Liver (tissue), 9 donors: ENCODE results near the gene PAGE2. TPM values are rescaled to one million over a fixed set of nuclear protein-coding genes. Genes with fewer than 3 reads are reported as not detected.

Experiments
- DNase-seq: peaks from one replicate; pipeline ENCODE4 v3.0.0-alpha.2; 2017; ENCODE audit warnings: low spot score
- H3K27ac ChIP-seq, 2 donors: one replicate each; pipeline ENCODE4 v1.7.0; 2013; ENCODE audit warnings: inconsistent platforms in 2 of 2, low read length in 2 of 2, control low read depth in 1 of 2, low read depth in 1 of 2, mild to moderate bottlenecking in 1 of 2
- H3K27me3 ChIP-seq, 4 donors: one replicate each; pipeline versions ENCODE4 v1.6.1 to v1.7.0; 2013; ENCODE audit warnings: low read length in 3 of 4, inconsistent platforms in 1 of 4, mild to moderate bottlenecking in 1 of 4, moderate library complexity in 1 of 4; ENCODE audit not compliant: control insufficient read depth in 4 of 4, insufficient read depth in 4 of 4
- H3K36me3 ChIP-seq, 4 donors: one replicate each; pipeline versions ENCODE4 v1.6.1 to v1.7.0; 2013; ENCODE audit warnings: low read length in 3 of 4, mild to moderate bottlenecking in 3 of 4, low read depth in 1 of 4, moderate library complexity in 1 of 4; ENCODE audit not compliant: control insufficient read depth in 4 of 4, insufficient read depth in 3 of 4
- H3K4me1 ChIP-seq, 4 donors: one replicate each; pipeline versions ENCODE4 v1.6.1 to v1.7.0; 2013; ENCODE audit warnings: low read length in 3 of 4, mild to moderate bottlenecking in 3 of 4, moderate library complexity in 1 of 4; ENCODE audit not compliant: control insufficient read depth in 4 of 4, insufficient read depth in 4 of 4
- H3K4me3 ChIP-seq, 3 donors: one replicate each; pipeline versions ENCODE4 v1.6.1 to v1.7.0; 2013; ENCODE audit warnings: low read length in 3 of 3, control low read depth in 1 of 3, low read depth in 1 of 3, mild to moderate bottlenecking in 1 of 3
- H3K9ac ChIP-seq, 2 donors: one replicate each; pipeline ENCODE4 v1.7.0; 2013; ENCODE audit warnings: low read length in 2 of 2, mild to moderate bottlenecking in 2 of 2, moderate library complexity in 2 of 2, control low read depth in 1 of 2, low read depth in 1 of 2
- H3K9me3 ChIP-seq, 4 donors: one replicate each; pipeline versions ENCODE4 v1.6.1 to v1.7.0; 2013; ENCODE audit warnings: low read length in 3 of 4; ENCODE audit not compliant: control insufficient read depth in 4 of 4
- EGR1 ChIP-seq, 2 donors: IDR thresholded peaks; 2 replicates each; pipeline ENCODE4 v1.6.1; 2016 to 2018; ENCODE audit warnings: antibody characterized with exemption in 2 of 2, low read depth in 2 of 2
- FOXA2 ChIP-seq: IDR thresholded peaks from 2 replicates; pipeline ENCODE4 v1.6.1; 2016; ENCODE audit warnings: antibody characterized with exemption
- GABPA ChIP-seq, 2 donors: IDR thresholded peaks in 1 of 2; conservative IDR thresholded peaks in 1 of 2; 2 replicates each; pipeline ENCODE4 v1.6.1; 2016; ENCODE audit warnings: antibody characterized with exemption in 2 of 2, mild to moderate bottlenecking in 1 of 2, moderate library complexity in 1 of 2
- HNF4A ChIP-seq, 2 donors: conservative IDR thresholded peaks; 2 replicates each; pipeline ENCODE4 v1.6.1; 2016; ENCODE audit warnings: antibody characterized with exemption in 2 of 2, mild to moderate bottlenecking in 2 of 2
- HNF4G ChIP-seq: IDR thresholded peaks from 2 replicates; pipeline ENCODE4 v1.6.1; 2016; ENCODE audit warnings: antibody characterized with exemption
- JUND ChIP-seq, 2 donors: IDR thresholded peaks; 2 replicates each; pipeline ENCODE4 v1.6.1; 2016; ENCODE audit warnings: antibody characterized with exemption in 2 of 2
- NR2F2 ChIP-seq: IDR thresholded peaks from 2 replicates; pipeline ENCODE4 v1.6.1; 2016; ENCODE audit warnings: antibody characterized with exemption
- RAD21 ChIP-seq, 2 donors: IDR thresholded peaks; 2 replicates each; pipeline ENCODE4 v1.6.1; 2016; ENCODE audit warnings: antibody characterized with exemption in 2 of 2, mild to moderate bottlenecking in 2 of 2
- REST ChIP-seq: IDR thresholded peaks from 2 replicates; pipeline ENCODE4 v1.6.1; 2016; ENCODE audit warnings: antibody characterized with exemption, mild to moderate bottlenecking
- RXRA ChIP-seq, 2 donors: IDR thresholded peaks; 2 replicates each; pipeline ENCODE4 v1.6.1; 2017 to 2018; ENCODE audit warnings: antibody characterized with exemption in 2 of 2, mild to moderate bottlenecking in 1 of 2
- SP1 ChIP-seq: IDR thresholded peaks from 2 replicates; pipeline ENCODE4 v1.6.1; 2018; ENCODE audit warnings: antibody characterized with exemption, mild to moderate bottlenecking
- TAF1 ChIP-seq: conservative IDR thresholded peaks from 2 replicates; pipeline ENCODE4 v1.6.1; 2016; ENCODE audit warnings: antibody characterized with exemption, mild to moderate bottlenecking
- YY1 ChIP-seq: IDR thresholded peaks from 2 replicates; pipeline ENCODE4 v1.6.1; 2016; ENCODE audit warnings: antibody characterized with exemption, mild to moderate bottlenecking
- ZBTB33 ChIP-seq: IDR thresholded peaks from 2 replicates; pipeline ENCODE4 v1.6.1; 2016; ENCODE audit warnings: antibody characterized with exemption
- WGBS: extraction: QIAGEN DNeasy Blood & Tissue Kit; methylation state at CpG from one replicate; pipeline ENCODE4 v1.1.7; 2013; 5-methylcytosine and 5-hydroxymethylcytosine counted together
- polyA plus RNA-seq, 2 donors: library from polyadenylated mRNA; stranded (reverse) in 1 of 2; unstranded in 1 of 2; fragments of 200-250 nt in 1 of 2; fragments of >200 nt in 1 of 2; fragmentation: Nextera tagmentation in 1 of 2; extraction: Ambion mirVana in 1 of 2; gene quantifications; one replicate each; pipeline versions ENCODE4 v1.2.1 to v1.2.3, GENCODE V29; 2013 to 2015
- total RNA-seq, 2 donors: library from RNA; depleted of rRNA; stranded (reverse); fragments of >200 nt; gene quantifications; one replicate each; pipeline ENCODE4 v1.2.3, GENCODE V29; 2014
- TF ChIP-seq, protein P1 (sequence below): IDR thresholded peaks from 2 replicates; pipeline ENCODE4 v1.6.1; 2016; ENCODE audit warnings: antibody characterized with exemption
- TF ChIP-seq, protein P2 (sequence below): fragments of 150-350 bp; IDR thresholded peaks from 2 replicates; pipeline ENCODE4 v1.5.1; 2017; ENCODE audit warnings: improper control_type of control experiment, low read depth, low read length; ENCODE audit not compliant: missing input control
- donor health status: healthy.
- donor health status: healthy.
- donor health status: healthy.
- donor health status: healthy.
- donor health status: healthy.

Gene PAGE2
- total and polyA plus RNA-seq, 4 donors = not detected

DNA sequence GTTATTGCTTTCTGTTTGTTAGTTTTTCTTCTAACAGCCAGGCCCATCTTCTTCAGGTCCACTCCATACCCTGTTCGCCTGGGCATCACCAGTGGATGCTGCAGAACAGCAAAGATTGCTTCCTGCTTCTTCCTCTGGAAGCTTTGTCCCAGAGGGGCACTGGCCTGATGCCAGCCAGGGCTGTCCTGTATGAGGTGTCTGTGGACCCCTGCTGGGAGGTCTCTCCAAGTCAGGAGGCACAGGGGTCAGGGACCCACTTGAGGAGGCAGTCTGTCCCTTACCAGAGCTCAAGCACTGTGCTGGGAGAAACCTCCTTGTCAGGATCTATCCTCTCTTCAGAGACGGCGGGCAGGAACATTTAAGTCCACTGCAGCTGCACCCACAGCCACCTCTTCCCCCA lies 16.5 kb upstream of the PAGE2 start:
- no peak for TF ChIP-seq EGR1 (IDR thresholded peaks at IDR 0.05; ENCODE audit: low read depth in 2 of 2)
- TF ChIP-seq, protein P1, sequence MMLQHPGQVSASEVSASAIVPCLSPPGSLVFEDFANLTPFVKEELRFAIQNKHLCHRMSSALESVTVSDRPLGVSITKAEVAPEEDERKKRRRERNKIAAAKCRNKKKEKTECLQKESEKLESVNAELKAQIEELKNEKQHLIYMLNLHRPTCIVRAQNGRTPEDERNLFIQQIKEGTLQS = no peak
- no peak for TF ChIP-seq RAD21 (IDR thresholded peaks at IDR 0.05)
- TF ChIP-seq HNF4A (conservative IDR thresholded peaks at IDR 0.05) = no peak
- TF ChIP-seq JUND (IDR thresholded peaks at IDR 0.05) = no peak
- TF ChIP-seq YY1 = no peak
- TF ChIP-seq SP1 = no peak
- TF ChIP-seq REST = no peak
- no peak for TF ChIP-seq RXRA (IDR thresholded peaks at IDR 0.05)
- no peak for TF ChIP-seq FOXA2
- no peaks in the 10 kb centered on the region for H3K9me3 ChIP-seq
- no peaks in the 10 kb centered on the region for H3K4me1 ChIP-seq
- no peaks in the 10 kb centered on the region for H3K36me3 ChIP-seq
- H3K4me3 ChIP-seq = no peak overlapping the region
- no peak overlapping the region for H3K9ac ChIP-seq
- no peak overlapping the region for H3K27ac ChIP-seq
- no peaks in the 10 kb centered on the region for H3K27me3 ChIP-seq
- WGBS = 95% methylated on average over 3 of the region's 3 CpGs
- no peak for DNase-seq

- Histone ChIP-seq H3K27ac (no peak within 1 kb of the TSS), H3K36me3 (no peaks in the 10 kb centered on the region), H3K9me3 (no peaks in the 10 kb centered on the region), H3K4me3 (no peak within 1 kb of the TSS), H3K9ac (no peak within 1 kb of the TSS), H3K27me3 (no peaks in the 10 kb centered on the region), H3K4me1 (no peaks in the 10 kb centered on the region)
- no peak for TF ChIP-seq HNF4G
- TF ChIP-seq EGR1 (IDR thresholded peaks at IDR 0.05; ENCODE audit: low read depth in 2 of 2) = no peak
- TF ChIP-seq, protein P1 = no peak
- no peak for TF ChIP-seq GABPA (IDR thresholded peaks at IDR 0.05 in 1 of 2, conservative IDR thresholded peaks at IDR 0.05 in 1 of 2)
- TF ChIP-seq FOXA2 = no peak
- no peak for TF ChIP-seq ZBTB33
- TF ChIP-seq REST = no peak
- TF ChIP-seq JUND (IDR thresholded peaks at IDR 0.05) = no peak
- TF ChIP-seq HNF4A (conservative IDR thresholded peaks at IDR 0.05) = no peak
- TF ChIP-seq, protein P2, sequence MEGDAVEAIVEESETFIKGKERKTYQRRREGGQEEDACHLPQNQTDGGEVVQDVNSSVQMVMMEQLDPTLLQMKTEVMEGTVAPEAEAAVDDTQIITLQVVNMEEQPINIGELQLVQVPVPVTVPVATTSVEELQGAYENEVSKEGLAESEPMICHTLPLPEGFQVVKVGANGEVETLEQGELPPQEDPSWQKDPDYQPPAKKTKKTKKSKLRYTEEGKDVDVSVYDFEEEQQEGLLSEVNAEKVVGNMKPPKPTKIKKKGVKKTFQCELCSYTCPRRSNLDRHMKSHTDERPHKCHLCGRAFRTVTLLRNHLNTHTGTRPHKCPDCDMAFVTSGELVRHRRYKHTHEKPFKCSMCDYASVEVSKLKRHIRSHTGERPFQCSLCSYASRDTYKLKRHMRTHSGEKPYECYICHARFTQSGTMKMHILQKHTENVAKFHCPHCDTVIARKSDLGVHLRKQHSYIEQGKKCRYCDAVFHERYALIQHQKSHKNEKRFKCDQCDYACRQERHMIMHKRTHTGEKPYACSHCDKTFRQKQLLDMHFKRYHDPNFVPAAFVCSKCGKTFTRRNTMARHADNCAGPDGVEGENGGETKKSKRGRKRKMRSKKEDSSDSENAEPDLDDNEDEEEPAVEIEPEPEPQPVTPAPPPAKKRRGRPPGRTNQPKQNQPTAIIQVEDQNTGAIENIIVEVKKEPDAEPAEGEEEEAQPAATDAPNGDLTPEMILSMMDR = no peak
- TF ChIP-seq YY1 = no peak
- TF ChIP-seq TAF1 = no peak
- TF ChIP-seq NR2F2 = no peak
- DNase-seq = no peak
- 93% methylated on average over 36 of the region's 36 CpGs for WGBS
These were observed 13.9 kb upstream of the PAGE2 start, which contains the start of gene PAGE2B for GRCh38 chrX:55074851-55075467. PAGE2B (plus strand) TSS chrX:55075030; CDS start chrX:55076042, 1,012 bp downstream.
